Stomach smooth muscle (tissue), 2 donors: ENCODE results near the gene ZNF26.

Source experiments
- H3K27ac ChIP-seq: one replicate; pipeline ENCODE4 v1.7.0; 2013; ENCODE audit warnings: mild to moderate bottlenecking, low read length, inconsistent platforms
- H3K27me3 ChIP-seq, 2 donors: one replicate each; pipeline ENCODE4 v1.7.0; 2013; ENCODE audit warnings: low read length in 2 of 2; ENCODE audit not compliant: insufficient read depth in 2 of 2, control insufficient read depth in 1 of 2
- H3K36me3 ChIP-seq, 2 donors: one replicate each; pipeline ENCODE4 v1.7.0; 2013; ENCODE audit warnings: low read length in 2 of 2; ENCODE audit not compliant: control insufficient read depth in 2 of 2, insufficient read depth in 2 of 2
- H3K4me1 ChIP-seq: one replicate; pipeline ENCODE4 v1.7.0; 2013; ENCODE audit warnings: low read length; ENCODE audit not compliant: control insufficient read depth, insufficient read depth
- H3K4me3 ChIP-seq, 2 donors: one replicate each; pipeline ENCODE4 v1.7.0; 2013; ENCODE audit warnings: low read length in 2 of 2
- H3K9ac ChIP-seq, 2 donors: one replicate each; pipeline ENCODE4 v1.7.0; 2013; ENCODE audit warnings: low read length in 2 of 2, mild to moderate bottlenecking in 1 of 2
- H3K9me3 ChIP-seq, 2 donors: one replicate each; pipeline ENCODE4 v1.7.0; 2013; ENCODE audit warnings: low read length in 2 of 2; ENCODE audit not compliant: control insufficient read depth in 2 of 2
- donor health status: healthy.
- donor health status: Pancreatic carcinoma.

ZNF26 gene

DNA sequence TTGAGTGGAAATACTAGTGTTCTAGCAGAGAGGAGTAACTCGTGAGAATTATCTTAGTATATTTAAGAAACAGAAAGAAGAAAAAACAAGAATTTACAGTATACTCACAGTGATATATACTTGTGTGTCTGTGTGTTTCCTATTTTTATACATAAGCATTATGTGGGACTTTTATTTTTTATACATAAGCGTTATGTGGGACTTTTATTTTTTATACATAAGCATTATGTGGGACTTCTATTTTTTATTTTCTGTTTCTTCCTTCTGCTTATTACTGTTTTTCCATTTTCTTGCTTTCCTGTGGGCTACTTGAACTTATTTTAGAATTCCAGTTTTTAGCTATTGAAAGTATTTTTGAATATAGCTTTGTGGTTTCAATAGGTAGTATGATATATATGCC lies 87.7 kb downstream of the ZNF26 start:
- no peaks in the 10 kb centered on the region for H3K36me3 ChIP-seq
- no peak overlapping the region for H3K4me3 ChIP-seq
- H3K9ac ChIP-seq: no peak overlapping the region
- H3K9me3 ChIP-seq: peaks cover 18 to 59% of the 10 kb centered on the region in 2 donors
- H3K27ac ChIP-seq: no peak overlapping the region
- H3K4me1 ChIP-seq: no peaks in the 10 kb centered on the region
- H3K27me3 ChIP-seq: no peaks in the 10 kb centered on the region
